ENCODE data around the gene ATP6V1C2. TPM values are rescaled to one million over a fixed set of nuclear protein-coding genes. Genes with fewer than 3 reads are reported as not detected.

Gene ATP6V1C2
- total and polyA plus RNA-seq, 2 of the 4 experiments (the other 2 are of a cell fraction) = not detected

GRCh38 chr2:10717628-10718027, 3.8 kb upstream of the ATP6V1C2 start:
- H3K27ac ChIP-seq (ENCODE audit: insufficient read depth, low read length) = no peak overlapping the region
- H2BK5ac ChIP-seq (ENCODE audit: low read depth, low read length, poor library complexity, severe bottlenecking) = no peak overlapping the region
- H4K20me1 ChIP-seq (ENCODE audit: insufficient read depth, low read length) = no peaks in the 10 kb centered on the region; the same call in 1 of the 2 replicates
- H3K9me1 ChIP-seq (ENCODE audit: insufficient read depth, low read length) = no peaks in the 10 kb centered on the region
- ATAC-seq (ENCODE audit: low read depth) (peak; percentile 71), DNase-seq (peak; percentile 61)
- H3K4me2 ChIP-seq (ENCODE audit: low read depth, low read length) = no peak overlapping the region
- H3K4ac ChIP-seq (ENCODE audit: low read depth, low read length) = no peak overlapping the region
- H3K23ac ChIP-seq (ENCODE audit: low read depth, low read length) = no peak overlapping the region
- H3K4me3 ChIP-seq (ENCODE audit: insufficient read depth, low read depth, low read length) = no peak overlapping the region
- intact Hi-C loops (cut with micrococcal nuclease) = no loop called here
- ChIA-PET POLR2A (ENCODE audit: unreplicated experiment) (interaction anchor here (0.5 to 0.7 kb wide), 2 partner anchors 195 to 210 kb away, joined by 3 to 7 read pairs; no protein-coding TSS in a partner anchor), CTCF (no interaction called here)
- TF ChIP-seq MXI1 (IDR thresholded peaks at IDR 0.05; ENCODE audit: borderline replicate concordance, low read depth, low read length) (no peak), SMC3 (IDR thresholded peaks at IDR 0.05; ENCODE audit: low read depth, low read length) (no peak), RAD21 (IDR thresholded peaks at IDR 0.05; ENCODE audit: low read length) (no peak), ELK1 (IDR thresholded peaks at IDR 0.05; ENCODE audit: borderline replicate concordance, low read depth, low read length) (no peak), CHD1 (IDR thresholded peaks at IDR 0.05; ENCODE audit: low read depth, low read length) (no peak)
- no peaks in the 10 kb centered on the region; the same call in 1 of the 2 replicates for H3K4me1 ChIP-seq (ENCODE audit: control insufficient read depth, insufficient read depth, low read length)
- H3K18ac ChIP-seq (ENCODE audit: low read depth, low read length) = no peak overlapping the region
- no peak overlapping the region for H2BK120ac ChIP-seq (ENCODE audit: low read depth, low read length)
- H2AK9ac ChIP-seq (replicated peaks; ENCODE audit: low read depth, low read length, poor library complexity) = no peak overlapping the region
- no peak overlapping the region for H2BK15ac ChIP-seq (ENCODE audit: low read depth, low read length)
- H4K91ac ChIP-seq (ENCODE audit: insufficient read depth, low read depth, low read length) = no peak overlapping the region
- in situ Hi-C loops (cut with MboI; ENCODE audit: low sequenced_read_pairs) = no loop called here
- no TSS peak for BruUV-seq (replicated peaks)
- H4K5ac ChIP-seq (ENCODE audit: low read depth, low read length) = no peak overlapping the region
- no peaks in the 10 kb centered on the region for H3K36me3 ChIP-seq (ENCODE audit: control insufficient read depth, insufficient read depth, low read length)
- no peak overlapping the region for H2BK20ac ChIP-seq (ENCODE audit: low read depth, low read length)
- H4K8ac ChIP-seq (ENCODE audit: low read depth in 2 of 2, low read length in 2 of 2) = no peak overlapping the region
- no peak overlapping the region for H3K9ac ChIP-seq (ENCODE audit: low read depth, low read length)
- dilution Hi-C loops (cut with HindIII; ENCODE audit: low sequenced_read_pairs, unreplicated experiment) = no loop called here
- H2AK5ac ChIP-seq (ENCODE audit: low read depth, low read length) = no peak overlapping the region
- 20% methylated on average over 1 of the region's 4 CpGs; no CpG with 5 or more reads in 1 of the 2 experiments for WGBS, 2 experiments (ENCODE audit: extremely low coverage in 2 of 2, insufficient read length in 1 of 2)
- H3K27me3 ChIP-seq (ENCODE audit: control insufficient read depth, insufficient read depth, low read length) = peaks cover 35% of the 10 kb centered on the region
- no peaks in the 10 kb centered on the region for H3K79me1 ChIP-seq (ENCODE audit: low read depth in 1 of 2, low read length in 2 of 2)
- H3K9me3 ChIP-seq (ENCODE audit: control insufficient read depth, insufficient read depth, low read length) = no peaks in the 10 kb centered on the region
- H3K56ac ChIP-seq (ENCODE audit: extremely low read depth, insufficient read depth, low read length) = no peak overlapping the region
- 0 out of 2 replicates have a peak overlapping the region, but pooled peaks have one; percentile 42 for H3K14ac ChIP-seq (replicated peaks; ENCODE audit: low read depth, low read length)
- H2AFZ ChIP-seq (replicated peaks; ENCODE audit: low read length, poor library complexity) = peak overlapping the region; percentile 44
